ENCODE results near the gene CNN2.

- TF ChIP-seq CTCF (IDR thresholded peaks at IDR 0.05; ENCODE audit: low read length) = no peak
- TF ChIP-seq EZH2 (optimal IDR thresholded peaks at IDR 0.05; ENCODE audit: low read depth, low read length) = no peak
- no peak for TF ChIP-seq EZH2phosphoT487 (IDR thresholded peaks at IDR 0.05; ENCODE audit: low read length)
Measured at GRCh38 chr19:1079566-1080111, 53.2 kb downstream of the CNN2 start.

Data from MM.1S (cell line).